22Rv1 (cell line): ENCODE results near the gene XPO5.

Experiments
- H3K27ac ChIP-seq: fragments of 450-650 bp; 2 replicates; pipeline ENCODE4 v1.5.1; 2017
- ZFX ChIP-seq: fragments of 450-650 bp; IDR thresholded peaks from 2 replicates; pipeline ENCODE4 v1.6.1; 2017; ENCODE audit warnings: antibody characterized with exemption, borderline replicate concordance
- TF ChIP-seq, protein P1 (sequence below): fragments of 450-650 bp; IDR thresholded peaks from 2 replicates; pipeline ENCODE4 v1.5.1; 2017; ENCODE audit warnings: mild to moderate bottlenecking

Gene XPO5

DNA sequence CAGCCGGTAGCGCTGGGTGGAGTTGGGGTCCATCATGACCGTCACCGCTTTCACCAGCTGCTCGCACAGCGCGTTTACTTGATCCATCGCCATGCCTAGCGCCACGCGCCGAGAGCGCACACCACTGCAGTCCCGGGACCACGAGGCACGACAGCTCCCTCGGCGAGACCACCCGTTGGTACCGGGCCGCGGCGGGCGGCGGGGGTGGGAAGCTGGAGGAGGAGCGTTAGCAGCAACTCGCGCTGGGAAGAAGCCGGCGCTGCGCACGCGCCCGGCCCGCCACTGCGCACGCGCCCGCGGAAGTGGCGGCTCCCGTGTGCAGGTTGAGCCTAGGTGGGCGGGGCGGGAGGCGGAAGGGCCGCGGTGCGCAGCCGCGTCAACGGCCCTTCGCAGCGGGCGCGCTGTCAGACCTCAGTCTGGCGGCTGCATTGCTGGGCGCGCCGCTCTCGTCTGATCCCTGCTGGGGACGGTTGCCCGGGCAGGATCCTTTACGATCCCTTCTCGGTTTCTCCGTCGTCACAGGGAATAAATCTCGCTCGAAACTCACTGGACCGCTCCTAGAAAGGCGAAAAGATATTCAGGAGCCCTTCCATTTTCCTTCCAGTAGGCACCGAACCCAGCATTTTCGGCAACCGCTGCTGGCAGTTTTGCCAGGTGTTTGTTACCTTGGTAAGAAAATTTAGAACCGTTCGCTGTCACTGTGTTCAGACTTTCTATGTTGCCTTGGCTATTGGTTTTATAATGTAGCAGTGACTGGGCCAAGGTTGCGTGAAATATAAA lies at the start of gene XPO5, which contains the start of gene POLH:
XPO5 (minus strand) TSS at position 267 of the 780 bp plus-strand sequence; CDS start at position 93, 174 bp downstream.
POLH (plus strand) TSS at position 414 of the 780 bp plus-strand sequence. CDS start 6,135 bp downstream, outside the sequence.
- no peak for TF ChIP-seq ZFX
- TF ChIP-seq, protein P1, sequence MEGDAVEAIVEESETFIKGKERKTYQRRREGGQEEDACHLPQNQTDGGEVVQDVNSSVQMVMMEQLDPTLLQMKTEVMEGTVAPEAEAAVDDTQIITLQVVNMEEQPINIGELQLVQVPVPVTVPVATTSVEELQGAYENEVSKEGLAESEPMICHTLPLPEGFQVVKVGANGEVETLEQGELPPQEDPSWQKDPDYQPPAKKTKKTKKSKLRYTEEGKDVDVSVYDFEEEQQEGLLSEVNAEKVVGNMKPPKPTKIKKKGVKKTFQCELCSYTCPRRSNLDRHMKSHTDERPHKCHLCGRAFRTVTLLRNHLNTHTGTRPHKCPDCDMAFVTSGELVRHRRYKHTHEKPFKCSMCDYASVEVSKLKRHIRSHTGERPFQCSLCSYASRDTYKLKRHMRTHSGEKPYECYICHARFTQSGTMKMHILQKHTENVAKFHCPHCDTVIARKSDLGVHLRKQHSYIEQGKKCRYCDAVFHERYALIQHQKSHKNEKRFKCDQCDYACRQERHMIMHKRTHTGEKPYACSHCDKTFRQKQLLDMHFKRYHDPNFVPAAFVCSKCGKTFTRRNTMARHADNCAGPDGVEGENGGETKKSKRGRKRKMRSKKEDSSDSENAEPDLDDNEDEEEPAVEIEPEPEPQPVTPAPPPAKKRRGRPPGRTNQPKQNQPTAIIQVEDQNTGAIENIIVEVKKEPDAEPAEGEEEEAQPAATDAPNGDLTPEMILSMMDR, result peak; percentile 38
- H3K27ac ChIP-seq, result peak within 1 kb of the TSS; percentile 94

GRCh38 chr6:43625393-43625992 lies 49.7 kb upstream of the XPO5 start:
- TF ChIP-seq, protein P1, result no peak
- no peak for TF ChIP-seq ZFX
- no peak overlapping the region for H3K27ac ChIP-seq

GRCh38 chr6:43624786-43625288 lies 49.0 kb upstream of the XPO5 start:
- no peak overlapping the region for H3K27ac ChIP-seq
- TF ChIP-seq, protein P1, result no peak
- TF ChIP-seq ZFX, result no peak

GRCh38 chr6:43623880-43624785 lies 48.3 kb upstream of the XPO5 start:
- TF ChIP-seq, protein P1, result no peak
- no peak for TF ChIP-seq ZFX
- no peak overlapping the region for H3K27ac ChIP-seq

DNA sequence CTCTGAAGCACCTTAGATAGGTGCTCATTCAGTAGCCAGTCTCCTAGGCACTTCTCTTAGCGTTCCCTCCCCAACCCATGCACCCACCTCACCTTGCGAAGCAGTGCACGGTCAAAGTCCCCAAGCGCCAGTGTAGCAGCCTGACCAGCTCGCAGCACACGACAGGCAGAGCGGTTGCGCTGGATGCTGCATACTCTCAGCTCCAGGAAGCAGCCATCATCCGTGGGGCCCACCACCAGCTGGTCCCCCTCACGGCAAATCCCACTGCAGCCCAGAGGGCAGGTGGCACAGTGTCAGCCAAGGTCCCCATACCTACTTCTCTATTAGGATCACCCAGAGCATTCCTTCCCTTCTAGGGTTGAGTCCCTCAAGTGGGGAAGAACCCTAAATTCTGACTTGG lies 46.7 kb upstream of the XPO5 start:
- TF ChIP-seq, protein P1, result no peak
- no peak for TF ChIP-seq ZFX
- no peak overlapping the region for H3K27ac ChIP-seq

DNA sequence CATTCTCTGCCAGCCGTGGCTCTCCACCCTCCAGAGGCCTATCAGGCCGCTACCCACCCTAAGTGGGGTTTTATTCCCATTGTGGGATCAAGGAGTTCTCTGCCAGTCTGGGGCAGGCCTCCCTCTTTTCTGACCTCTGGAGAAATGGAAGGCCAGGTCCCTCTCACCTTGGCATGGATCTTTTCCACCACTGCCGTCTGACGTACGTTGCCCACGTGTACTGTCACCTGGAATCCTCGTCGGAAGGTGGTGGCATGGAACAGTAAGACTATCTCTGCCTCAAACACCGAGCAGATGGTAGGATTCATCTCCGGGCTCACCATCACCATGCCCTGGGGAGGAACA lies 46.0 kb upstream of the XPO5 start:
- no peak overlapping the region for H3K27ac ChIP-seq
- TF ChIP-seq, protein P1, result no peak
